H7 (cell line): Measurements from ENCODE around the gene NACAD. TPM values are rescaled to one million over a fixed set of nuclear protein-coding genes. Genes with fewer than 3 reads are reported as not detected.
"Not testable (repeated sequence)": the region's sequence is repeated elsewhere in the genome, so short reads cannot be mapped to it uniquely, and the experiment has no call there.

ENCODE experiments used
- DNase-seq: peaks from one replicate; pipeline ENCODE4 v3.0.0; 2012
- H3K27me3 ChIP-seq: 2 replicates; pipeline ENCODE4 v1.6.0; 2011; ENCODE audit warnings: mild to moderate bottlenecking, low read length; ENCODE audit not compliant: control insufficient read depth, insufficient read depth
- H3K36me3 ChIP-seq: replicated peaks from 2 replicates; pipeline ENCODE4 v1.5.1; 2011; ENCODE audit warnings: low read length; ENCODE audit not compliant: control insufficient read depth, insufficient read depth
- H3K4me3 ChIP-seq: 2 replicates; pipeline ENCODE4 v1.5.1; 2011; ENCODE audit warnings: low read depth, mild to moderate bottlenecking, control low read depth, low read length, moderate library complexity; ENCODE audit not compliant: insufficient read depth
- total RNA-seq: library from RNA; depleted of rRNA; stranded (reverse); fragments of >200 nt; shearing (Covaris generic); gene quantifications from 2 replicates; pipeline ENCODE4 v1.2.3, GENCODE V29; 2014

Gene NACAD
- total RNA-seq, 1 experiment from 2014 or later: 1.7 TPM

DNA sequence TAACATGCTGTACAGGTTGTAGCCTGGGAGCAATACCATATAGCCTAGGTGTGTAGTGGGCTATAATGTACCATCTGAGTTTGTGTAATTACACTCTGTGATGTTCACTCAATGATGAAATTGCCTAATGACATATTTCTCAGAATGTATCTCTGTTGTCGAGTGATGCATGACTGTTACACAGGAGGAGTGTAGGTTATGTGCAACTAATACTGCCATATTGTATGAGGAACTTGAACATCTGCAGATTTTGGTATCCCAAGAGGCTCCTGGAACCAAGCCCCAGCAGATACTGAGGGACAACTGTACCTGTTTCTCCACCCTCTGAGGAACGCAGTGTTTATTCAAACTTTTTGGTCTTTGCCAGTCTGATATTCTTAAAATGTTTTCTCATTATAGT is 38.6 kb downstream of the NACAD start:
- DNase-seq: no peak
- no peak overlapping the region for H3K4me3 ChIP-seq
- H3K36me3 ChIP-seq: no peaks in the 10 kb centered on the region; the same call in 1 of the 2 replicates
- H3K27me3 ChIP-seq: no peaks in the 10 kb centered on the region

DNA sequence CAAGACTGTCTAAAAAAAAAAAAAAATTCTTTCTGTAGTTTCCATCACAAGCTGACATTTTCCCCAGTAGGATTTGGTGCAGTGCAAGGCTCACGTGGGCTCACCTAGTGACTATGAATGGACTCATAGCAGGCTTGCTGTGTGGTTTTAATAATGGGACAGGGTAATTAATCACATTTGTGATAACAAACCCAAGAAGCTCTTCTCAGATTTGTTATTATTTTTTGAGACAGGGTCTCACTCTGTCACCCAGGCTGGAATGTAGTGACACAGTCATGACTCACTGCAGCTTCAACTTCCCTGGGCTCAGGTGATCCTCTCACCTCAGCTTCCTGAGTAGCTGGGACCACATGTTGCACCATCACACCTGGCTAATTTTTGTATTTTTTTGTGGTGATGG is 40.0 kb downstream of the NACAD start:
- no peak for DNase-seq
- H3K36me3 ChIP-seq: no peaks in the 10 kb centered on the region; the same call in 1 of the 2 replicates
- no peak overlapping the region for H3K4me3 ChIP-seq
- H3K27me3 ChIP-seq: no peaks in the 10 kb centered on the region

DNA sequence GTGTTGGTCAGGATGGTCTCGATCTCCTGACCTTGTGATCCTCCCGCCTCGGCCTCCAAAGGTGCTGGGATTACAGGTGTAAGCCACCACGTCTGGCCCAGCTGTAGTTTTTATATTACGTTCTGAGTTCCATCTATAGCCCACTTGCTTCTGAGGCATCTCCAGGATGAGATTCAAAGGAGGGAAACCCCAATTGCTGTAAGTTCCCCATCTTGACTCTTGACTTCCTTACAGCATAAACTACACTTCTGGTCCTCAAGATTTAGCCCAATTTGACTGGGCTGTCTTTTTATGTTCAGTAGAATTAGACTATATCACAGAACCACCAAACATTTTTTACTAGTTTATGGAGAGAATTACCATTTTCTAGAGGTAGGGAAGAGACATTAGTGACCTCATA is 44.4 kb downstream of the NACAD start:
- H3K27me3 ChIP-seq: no peaks in the 10 kb centered on the region
- peaks cover 6% of the 10 kb centered on the region for H3K36me3 ChIP-seq
- DNase-seq: no peak
- H3K4me3 ChIP-seq: no peak overlapping the region

DNA sequence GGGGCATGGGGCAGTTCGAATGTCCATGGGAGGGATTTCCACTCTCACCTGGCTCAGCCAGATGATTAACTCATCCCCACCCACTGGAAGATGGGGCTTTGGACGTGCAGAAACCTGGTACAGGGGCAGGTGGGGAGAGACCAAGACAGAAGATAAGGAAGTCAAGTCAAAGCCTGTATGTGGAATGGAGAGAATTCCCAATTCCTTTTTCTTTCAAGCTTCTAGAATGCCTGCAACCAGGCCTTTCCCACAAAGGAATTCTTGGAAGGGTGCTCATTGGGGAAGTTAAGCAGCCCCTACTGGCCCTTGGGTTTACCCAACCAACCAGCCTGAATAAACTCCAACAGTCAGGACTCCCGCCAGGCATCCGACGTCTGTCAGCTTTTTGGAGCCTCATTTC is 49.7 kb downstream of the NACAD start:
- Histone ChIP-seq H3K4me3 (no peak overlapping the region), H3K36me3 (peaks cover 8% of the 10 kb centered on the region), H3K27me3 (no peaks in the 10 kb centered on the region)
- DNase-seq: no peak

DNA sequence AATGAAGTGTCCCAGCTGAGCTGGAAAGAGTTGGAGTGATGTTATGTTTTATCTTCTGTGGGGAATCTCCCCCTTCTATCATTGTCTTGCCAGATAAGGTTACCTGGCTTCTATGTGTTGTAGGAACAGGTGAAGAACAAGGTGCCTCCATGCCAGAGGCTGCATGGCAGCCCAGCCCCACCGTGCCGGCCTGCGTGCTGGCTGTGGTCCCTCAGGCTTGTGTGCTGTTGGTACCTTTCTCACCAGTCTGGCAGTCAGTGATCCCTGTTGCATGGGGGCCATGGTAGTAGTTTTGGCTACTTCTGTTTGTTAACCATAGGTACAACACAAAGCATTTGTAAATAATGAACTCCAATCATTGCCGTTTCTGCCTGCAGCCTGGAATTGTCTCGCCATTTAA is 50.9 kb downstream of the NACAD start:
- H3K27me3 ChIP-seq: no peaks in the 10 kb centered on the region
- no peak overlapping the region for H3K4me3 ChIP-seq
- no peak for DNase-seq
- peaks cover 8% of the 10 kb centered on the region for H3K36me3 ChIP-seq

DNA sequence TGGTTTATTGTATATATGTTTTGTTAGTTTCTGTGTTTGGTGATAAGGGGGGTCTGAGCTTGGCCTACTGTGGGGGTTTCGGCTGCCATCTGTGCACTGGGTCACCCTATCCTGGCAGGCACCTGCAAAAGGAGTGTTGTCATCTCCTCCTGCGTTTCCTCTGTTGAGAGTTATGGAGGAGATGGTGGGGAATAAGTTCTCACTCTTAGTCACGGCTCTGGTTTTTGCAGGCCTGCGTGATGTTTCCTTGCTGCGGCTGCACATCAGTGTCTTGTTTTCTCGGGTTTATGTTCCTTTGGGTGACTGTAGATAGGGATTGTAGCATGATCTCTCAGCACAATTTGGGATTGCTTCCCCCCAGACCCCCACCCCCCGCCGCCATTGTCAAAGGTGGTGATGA is 52.0 kb downstream of the NACAD start:
- H3K27me3 ChIP-seq: no peaks in the 10 kb centered on the region
- DNase-seq: no peak
- peaks cover 7% of the 10 kb centered on the region for H3K36me3 ChIP-seq
- H3K4me3 ChIP-seq: no peak overlapping the region

DNA sequence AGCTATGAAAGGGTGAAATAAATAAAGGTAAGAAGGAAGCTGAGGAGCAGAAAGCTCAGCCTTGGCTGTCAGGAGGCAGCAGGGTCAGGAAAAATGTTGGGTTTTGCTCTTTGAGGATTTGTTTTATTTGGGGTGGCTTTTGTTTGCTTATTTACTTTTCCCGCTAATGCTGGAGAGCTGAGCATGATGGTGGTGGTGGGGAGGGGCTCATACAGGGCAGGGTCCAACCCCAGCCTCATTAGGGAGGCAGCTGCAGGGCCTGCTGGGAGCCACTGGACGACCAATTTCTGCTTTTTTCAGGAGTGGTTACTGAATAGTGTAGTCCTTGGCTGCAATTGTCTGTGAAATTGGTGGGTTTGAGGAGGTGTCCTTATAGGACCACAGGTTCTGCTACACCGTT is 52.5 kb downstream of the NACAD start:
- peaks cover 4% of the 10 kb centered on the region for H3K36me3 ChIP-seq
- DNase-seq: no peak
- H3K4me3 ChIP-seq: no peak overlapping the region
- H3K27me3 ChIP-seq: no peaks in the 10 kb centered on the region

DNA sequence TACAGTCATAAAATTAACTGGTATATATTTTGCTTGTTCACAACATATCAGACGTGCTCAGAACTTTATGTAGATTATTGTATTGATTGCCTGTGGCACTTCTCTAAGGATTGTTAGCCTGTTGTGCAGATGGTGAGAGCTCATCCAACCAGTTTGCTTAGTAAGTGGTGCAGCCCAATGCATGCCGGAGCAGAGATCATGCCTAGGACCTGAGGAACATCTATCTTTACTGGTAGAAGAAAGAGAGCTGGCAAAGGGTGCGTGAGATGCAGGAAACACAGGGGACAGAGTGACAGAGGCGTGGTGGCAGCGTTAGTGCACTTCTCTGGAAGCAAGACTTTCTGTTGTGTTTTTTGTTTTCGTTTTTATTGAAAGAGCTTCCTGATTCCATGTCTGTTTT is 52.9 kb downstream of the NACAD start:
- Histone ChIP-seq H3K36me3 (peaks cover 3% of the 10 kb centered on the region), H3K27me3 (no peaks in the 10 kb centered on the region), H3K4me3 (no peak overlapping the region)
- DNase-seq: peak; percentile 17

DNA sequence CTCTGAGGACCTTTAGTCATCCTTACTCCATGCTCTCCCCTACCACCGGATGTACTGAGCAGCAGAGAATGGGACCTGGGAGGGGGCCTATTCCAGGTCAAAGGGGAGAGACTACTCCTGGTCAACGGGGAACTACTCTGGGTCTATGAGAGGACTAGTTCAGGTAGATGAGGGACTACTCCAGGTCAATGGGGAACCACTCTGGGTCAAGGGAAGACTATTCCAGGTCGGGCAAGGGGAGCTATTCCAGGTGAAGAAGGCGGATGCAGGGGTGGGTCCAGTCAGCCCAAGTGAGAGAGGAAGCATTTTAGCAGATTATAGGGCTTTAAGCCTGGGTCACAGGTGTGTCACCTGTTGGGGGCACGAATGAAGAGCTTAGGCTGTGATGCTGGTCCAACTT is 53.4 kb downstream of the NACAD start:
- H3K27me3 ChIP-seq: no peaks in the 10 kb centered on the region
- H3K4me3 ChIP-seq: no peak overlapping the region
- peaks cover 3% of the 10 kb centered on the region for H3K36me3 ChIP-seq
- DNase-seq: no peak

DNA sequence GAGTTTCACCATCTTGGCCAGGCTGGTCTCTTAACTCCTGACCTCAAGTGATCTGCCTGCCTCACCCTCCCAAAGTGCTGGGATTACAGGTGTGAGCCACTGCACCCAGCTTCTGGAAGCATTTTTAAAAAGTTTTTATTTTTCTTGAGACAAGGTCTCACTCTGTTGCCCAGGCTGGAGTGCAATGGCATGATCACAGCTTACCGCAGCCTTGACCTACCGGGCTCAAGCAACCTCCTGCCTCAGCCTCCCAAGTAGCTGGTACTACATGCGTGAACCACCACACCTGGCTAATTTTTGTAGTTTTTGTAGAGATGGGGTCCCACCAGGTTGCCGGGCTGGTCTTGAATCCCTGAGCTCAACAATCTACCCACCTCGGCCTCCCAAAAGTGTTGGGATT is 54.1 kb downstream of the NACAD start:
- not testable (repeated sequence) for H3K36me3 ChIP-seq, H3K27me3 ChIP-seq, H3K4me3 ChIP-seq, DNase-seq

DNA sequence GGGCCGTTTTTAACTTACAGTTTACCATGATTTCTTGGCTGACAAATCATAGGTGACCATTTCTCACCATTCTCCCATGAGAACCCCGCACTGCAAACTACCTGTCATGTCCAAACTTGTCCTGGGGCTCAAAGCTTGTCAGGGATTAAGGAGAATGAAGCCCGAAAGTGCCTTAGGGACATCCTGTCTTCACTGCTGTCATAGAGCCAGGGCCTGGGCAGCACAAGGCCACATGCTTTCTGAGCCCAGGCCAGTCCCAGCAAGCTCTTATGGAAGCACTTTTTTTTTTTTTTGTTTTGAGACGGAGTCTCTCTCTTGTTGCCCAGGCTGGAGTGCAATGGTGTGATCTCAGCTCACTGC is 54.9 kb downstream of the NACAD start:
- Histone ChIP-seq H3K4me3 (no peak overlapping the region), H3K36me3 (no peaks in the 10 kb centered on the region; the same call in 1 of the 2 replicates), H3K27me3 (no peaks in the 10 kb centered on the region)
- no peak for DNase-seq

DNA sequence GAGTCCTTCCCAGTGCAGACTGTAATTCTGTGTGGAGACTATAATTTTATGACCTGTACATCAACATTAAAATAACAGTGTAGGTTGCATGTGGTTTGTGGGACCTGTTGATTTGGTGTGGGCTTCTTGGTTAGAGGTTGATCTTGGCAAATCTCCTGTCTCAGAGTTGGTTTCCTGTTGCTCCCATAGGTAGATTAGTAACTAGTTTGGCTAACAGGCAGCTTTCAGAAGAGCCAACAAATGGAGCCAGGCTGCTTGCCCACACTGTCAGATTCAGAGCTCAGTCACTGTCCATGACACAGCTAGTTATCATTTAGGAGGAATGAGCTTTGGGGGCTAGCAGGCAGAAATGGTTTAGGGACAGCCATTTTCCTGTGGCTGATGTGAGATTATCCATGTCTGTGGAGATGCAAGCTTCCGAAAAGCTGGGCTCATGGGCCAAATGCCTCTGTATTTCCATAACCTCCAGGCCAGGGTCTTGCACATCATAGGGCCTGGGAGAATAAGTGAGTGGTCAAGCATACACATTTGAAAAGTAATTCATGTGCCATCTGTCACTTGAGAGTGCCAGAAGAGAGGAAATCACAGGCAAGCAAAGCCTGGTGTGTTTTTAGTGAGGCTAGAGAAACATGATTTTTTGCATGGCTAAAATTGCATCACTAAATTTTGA is 55.4 kb downstream of the NACAD start:
- DNase-seq: no peak
- Histone ChIP-seq H3K4me3 (no peak overlapping the region), H3K36me3 (no peaks in the 10 kb centered on the region)

DNA sequence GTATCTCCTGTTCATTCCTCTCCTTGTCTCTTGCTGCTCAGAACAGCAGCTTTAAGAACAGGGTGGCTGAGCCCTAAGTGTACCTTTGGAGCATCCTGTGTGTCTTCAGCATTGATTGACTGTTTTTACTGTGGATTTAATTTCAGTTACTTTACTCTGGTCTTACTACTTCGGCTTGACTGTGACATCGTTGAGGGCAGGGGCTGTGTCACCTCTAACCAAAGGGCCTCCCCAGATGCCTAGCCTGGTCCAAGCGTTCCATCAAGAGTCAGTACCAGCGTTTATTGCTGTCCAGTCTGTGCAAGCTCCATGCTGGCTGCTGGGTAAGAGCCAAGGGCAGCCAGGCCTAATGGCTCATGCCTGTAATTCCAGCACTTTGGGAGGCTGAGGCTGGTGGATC is 56.3 kb downstream of the NACAD start:
- no peak for DNase-seq
- no peaks in the 10 kb centered on the region for H3K27me3 ChIP-seq

More for the DNA sequence above, 55.4 kb downstream of the NACAD start:
- no peaks in the 10 kb centered on the region for H3K27me3 ChIP-seq

DNA sequence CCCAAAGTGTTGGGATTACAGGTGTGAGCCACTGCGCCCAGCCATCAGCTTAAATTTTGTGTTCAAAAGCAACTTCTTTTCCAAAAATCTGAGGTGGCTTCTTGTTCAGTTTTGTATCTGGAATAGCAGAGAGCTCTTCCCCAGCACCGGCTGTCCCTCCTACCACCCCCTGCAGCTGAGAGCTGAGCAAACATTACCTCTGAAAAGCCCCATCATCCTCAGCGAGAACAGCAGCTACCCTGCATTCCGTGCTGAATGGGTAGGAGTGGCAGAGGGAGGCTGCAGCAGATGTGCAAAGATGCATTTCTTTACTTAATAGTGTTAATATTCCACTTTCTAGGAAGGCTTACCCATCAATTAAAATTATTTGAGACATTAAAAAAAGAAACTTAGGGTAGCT is 56.9 kb downstream of the NACAD start:
- H3K27me3 ChIP-seq: no peaks in the 10 kb centered on the region
- no peaks in the 10 kb centered on the region; the same call in 1 of the 2 replicates for H3K36me3 ChIP-seq
- DNase-seq: peak; percentile 33
- no peak overlapping the region for H3K4me3 ChIP-seq

More for the DNA sequence above, 56.3 kb downstream of the NACAD start:
- H3K4me3 ChIP-seq: no peak overlapping the region
- H3K36me3 ChIP-seq: no peaks in the 10 kb centered on the region; the same call in 1 of the 2 replicates
